ENCODE measurements around the gene PRKCH.
A peak's percentile ranks its signal among the peaks of the same experiment; 100 is the strongest.

The PRKCH gene

DNA sequence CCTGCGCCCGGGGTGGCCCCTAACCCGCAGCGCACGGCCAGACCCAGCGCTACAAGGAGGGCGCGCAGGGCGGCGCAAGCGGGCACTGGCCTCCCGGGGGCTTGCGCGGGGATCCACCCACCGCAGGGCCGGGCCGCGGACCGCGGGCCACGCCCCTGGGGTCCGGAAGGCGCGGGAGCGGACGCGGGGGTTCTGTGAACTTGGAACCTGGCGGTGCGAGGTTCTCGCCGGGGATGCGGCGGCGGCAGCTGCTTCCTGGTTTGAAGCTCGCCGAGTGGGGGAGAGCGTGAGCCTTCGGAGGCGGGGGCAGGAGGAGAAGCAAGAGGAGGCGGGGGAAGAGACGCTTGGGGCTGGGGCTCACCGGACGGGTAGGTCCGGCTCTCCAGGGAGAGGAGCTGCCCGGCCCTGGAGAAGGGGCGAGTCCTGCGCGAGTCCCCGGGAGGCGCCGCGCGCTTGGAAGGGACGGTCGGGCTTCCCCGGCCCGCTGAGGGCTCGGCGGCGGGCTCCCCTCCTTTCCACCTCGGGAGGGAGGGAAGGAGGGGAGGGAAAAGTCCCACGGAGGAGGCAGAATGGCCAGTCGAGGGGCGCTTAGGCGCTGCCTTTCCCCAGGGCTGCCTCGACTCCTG is at the start of gene PRKCH:
Gene PRKCH (plus strand): TSS at position 195 of the 626 bp plus-strand sequence. CDS start 523 bp downstream, outside the sequence.
- DNase-seq (ENCODE audit: low spot score), result peak; percentile 76

- DNase-seq (ENCODE audit: low spot score), result no peak
These were observed 44.1 kb upstream of the PRKCH start for GRCh38 chr14:61277232-61277631.

DNA sequence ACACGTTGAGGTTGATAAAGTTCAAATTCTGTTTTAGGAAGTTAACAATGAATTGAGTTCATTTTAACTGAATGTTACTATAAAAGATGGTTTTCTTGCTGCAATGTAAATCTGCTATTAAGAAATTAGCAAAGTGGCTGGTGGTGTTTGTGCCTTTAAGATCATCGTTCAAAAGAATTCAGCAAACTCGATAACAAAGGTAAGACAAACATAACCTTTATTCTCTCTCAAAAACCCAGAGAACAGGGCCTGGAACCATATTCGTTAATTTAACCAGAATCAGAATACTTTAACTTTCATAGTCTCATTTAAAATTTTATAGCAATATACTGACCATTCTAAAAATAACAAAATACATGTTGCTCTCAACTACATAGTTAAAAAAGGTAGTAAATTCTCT is 43.6 kb upstream of the PRKCH start:
- no peak for DNase-seq (ENCODE audit: low spot score)

- no peak for DNase-seq (ENCODE audit: low spot score)
These were observed 42.3 kb upstream of the PRKCH start for GRCh38 chr14:61279082-61279481.

GRCh38 chr14:61280092-61280525 is 41.3 kb upstream of the PRKCH start:
- DNase-seq (ENCODE audit: low spot score), result no peak

- peak; percentile 50 for DNase-seq (ENCODE audit: low spot score)
These were observed 40.7 kb upstream of the PRKCH start for GRCh38 chr14:61280526-61281185.

DNA sequence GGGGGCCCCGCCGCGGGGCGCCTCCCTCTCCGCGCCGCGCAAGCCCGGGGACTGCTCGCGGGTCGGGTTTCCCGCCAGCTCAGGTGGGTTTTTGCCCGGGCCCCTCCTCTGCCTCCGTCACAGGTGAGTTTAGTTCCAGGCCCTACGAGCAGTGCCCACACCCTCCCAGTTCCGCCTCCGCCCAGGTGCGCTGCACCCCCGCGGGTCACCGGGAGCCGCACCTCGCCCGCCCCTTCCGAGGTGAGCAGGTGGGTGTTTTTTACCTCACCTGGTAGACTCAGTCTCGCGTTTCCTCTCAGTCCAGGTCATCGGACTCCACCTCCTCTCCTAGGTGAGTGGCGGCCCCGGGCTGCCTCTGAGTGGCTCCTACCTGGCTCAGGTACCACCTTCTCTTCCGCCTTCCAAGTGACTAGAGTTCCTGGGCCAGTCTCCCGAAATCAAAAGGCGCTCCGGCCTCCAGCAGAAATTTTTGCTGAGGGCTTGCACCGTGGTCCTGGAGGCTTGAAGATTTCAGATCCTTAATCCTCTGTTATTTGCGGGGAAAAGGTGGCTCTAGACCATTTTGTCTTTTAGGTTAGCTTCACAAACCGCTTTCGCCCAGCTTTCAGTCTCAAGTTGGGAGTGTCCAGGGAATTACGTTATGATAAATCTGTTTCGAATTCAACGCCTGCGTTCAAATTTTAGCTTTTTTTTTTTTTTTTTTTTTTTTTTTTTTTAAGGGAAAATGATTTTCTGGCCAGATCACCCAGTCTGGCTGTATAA is 40.0 kb upstream of the PRKCH start, which contains the start of gene TMEM30B:
Gene TMEM30B (minus strand): TSS at position 153 of the 762 bp plus-strand sequence. CDS start 191 bp downstream, outside the sequence.
- peak; percentile 79 for DNase-seq (ENCODE audit: low spot score)

GRCh38 chr14:61281948-61282275 is 39.5 kb upstream of the PRKCH start:
- no peak for DNase-seq (ENCODE audit: low spot score)

DNA sequence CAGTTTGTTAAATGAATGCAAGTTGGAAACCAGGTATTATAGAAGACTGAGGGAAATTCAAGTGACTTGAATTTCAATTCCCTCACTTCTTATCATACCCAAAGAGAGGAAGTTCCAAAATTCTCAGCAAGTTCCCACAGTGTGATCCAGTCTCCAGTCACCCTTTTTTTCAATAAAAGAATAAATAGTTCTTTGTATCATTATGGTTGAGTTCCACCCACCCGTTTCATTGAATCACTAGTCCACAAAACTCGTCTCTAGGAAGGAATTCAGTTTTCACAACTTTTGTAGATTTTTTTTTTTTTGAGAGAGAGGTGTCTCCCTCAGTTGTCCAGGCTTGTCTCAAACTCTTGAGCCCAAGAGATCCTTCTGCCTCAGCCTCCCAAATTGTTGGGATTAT is 38.6 kb upstream of the PRKCH start:
- no peak for DNase-seq (ENCODE audit: low spot score)

DNA sequence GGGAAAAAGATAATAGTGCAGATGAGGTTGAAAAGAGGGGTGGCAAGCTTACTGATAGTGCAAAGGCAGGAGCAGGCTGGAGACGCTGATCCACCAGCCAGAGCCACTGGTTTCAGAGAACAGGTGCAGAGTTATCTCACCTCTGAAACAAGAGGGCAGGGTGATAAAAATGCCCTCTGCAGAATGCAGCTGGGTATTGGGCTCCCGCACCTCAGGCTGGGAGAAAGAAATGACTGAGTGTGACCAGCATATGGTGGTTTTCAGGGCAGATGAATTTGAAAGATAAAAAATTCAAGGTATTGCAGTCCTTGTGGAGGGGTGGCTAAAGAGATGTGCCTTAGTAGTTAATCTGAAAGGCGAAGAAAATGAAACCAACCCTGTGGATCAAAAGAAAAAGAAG is 37.4 kb upstream of the PRKCH start:
- no peak for DNase-seq (ENCODE audit: low spot score)

GRCh38 chr14:61285364-61285763 is 36.0 kb upstream of the PRKCH start:
- peak; percentile 21 for DNase-seq (ENCODE audit: low spot score)

DNA sequence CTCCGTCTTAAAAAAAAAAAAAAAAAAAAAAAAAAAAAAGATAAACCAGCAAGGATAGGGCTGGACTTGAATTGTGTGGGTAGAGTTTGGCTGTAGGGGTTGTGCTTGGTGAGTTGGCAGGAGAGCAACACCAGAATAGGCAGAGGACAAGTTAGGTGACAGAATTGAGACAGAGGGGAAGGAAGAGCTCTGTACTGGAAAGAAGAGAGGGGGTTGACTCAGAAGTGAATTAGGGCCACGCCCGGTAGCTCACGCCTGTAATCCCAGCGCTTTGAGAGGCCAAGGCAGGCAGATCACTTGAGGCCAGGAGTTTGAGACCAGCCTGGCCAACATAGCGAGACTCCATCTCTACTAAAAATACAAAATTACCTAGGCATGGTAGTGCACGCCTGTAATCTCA is 34.2 kb upstream of the PRKCH start:
- no peak for DNase-seq (ENCODE audit: low spot score)

DNA sequence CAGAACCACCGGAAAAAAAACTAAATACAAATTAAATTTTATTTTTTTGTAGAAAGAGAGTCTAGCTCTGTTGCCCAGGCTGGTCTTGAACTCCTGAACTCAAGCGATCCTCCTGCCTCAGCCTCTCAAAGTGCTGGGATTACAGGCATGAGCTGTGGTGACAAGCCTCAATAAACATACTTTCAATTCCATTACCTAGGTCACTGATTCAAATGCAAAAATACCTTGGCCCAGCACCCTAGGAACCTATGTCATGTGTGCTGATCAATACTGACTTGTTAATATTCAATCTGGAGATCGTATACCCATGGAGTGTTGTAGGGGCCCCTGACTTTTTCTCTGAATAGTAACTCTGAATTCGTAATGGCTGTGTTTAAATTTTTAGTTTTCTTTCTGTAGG is 33.2 kb upstream of the PRKCH start:
- DNase-seq (ENCODE audit: low spot score), result no peak

- DNase-seq (ENCODE audit: low spot score), result no peak
These were observed 32.7 kb upstream of the PRKCH start for GRCh38 chr14:61288720-61289119.

GRCh38 chr14:61290701-61291100 is 30.7 kb upstream of the PRKCH start:
- DNase-seq (ENCODE audit: low spot score), result no peak

- DNase-seq (ENCODE audit: low spot score), result no peak
These were observed 25.2 kb upstream of the PRKCH start for GRCh38 chr14:61296151-61296550.

GRCh38 chr14:61296719-61297502 is 24.5 kb upstream of the PRKCH start:
- DNase-seq (ENCODE audit: low spot score), result peak; percentile 47

DNA sequence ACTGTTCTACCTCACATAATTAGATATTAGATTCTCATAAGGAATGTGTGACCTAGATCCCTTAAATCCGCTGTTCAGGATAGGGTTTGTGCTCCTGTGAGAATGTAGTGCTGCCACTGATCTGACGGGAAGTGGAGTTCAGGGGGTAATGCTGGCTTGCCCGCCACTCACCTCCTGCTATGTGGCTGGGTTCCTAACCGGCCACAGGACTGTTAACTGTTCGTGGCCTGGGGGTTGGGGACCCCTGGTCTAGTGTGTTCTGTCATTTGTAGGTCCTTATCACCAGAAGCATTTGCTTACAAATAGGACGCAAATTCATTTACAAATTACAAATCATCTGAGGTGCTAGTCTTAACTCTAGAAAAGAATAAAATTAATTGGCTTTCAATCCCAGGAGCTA is 23.8 kb upstream of the PRKCH start:
- DNase-seq (ENCODE audit: low spot score), result no peak

- no peak for DNase-seq (ENCODE audit: low spot score)
These were observed 22.6 kb upstream of the PRKCH start for GRCh38 chr14:61298824-61299223.

- no peak for DNase-seq (ENCODE audit: low spot score)
These were observed 21.2 kb upstream of the PRKCH start for GRCh38 chr14:61300209-61300608.

GRCh38 chr14:61300754-61301153 is 20.6 kb upstream of the PRKCH start:
- no peak for DNase-seq (ENCODE audit: low spot score)

- no peak for DNase-seq (ENCODE audit: low spot score)
These were observed 16.7 kb upstream of the PRKCH start for GRCh38 chr14:61304688-61305087.
